H9 (cell line): ENCODE data around the gene INSC. TPM values are rescaled to one million over a fixed set of nuclear protein-coding genes. Genes with fewer than 3 reads are reported as not detected.

ENCODE experiments used
- DNase-seq: peaks from one replicate; pipeline ENCODE4 v3.0.0-alpha.2; 2017
- H2AFZ ChIP-seq: one replicate; pipeline ENCODE4 v1.6.1; 2013; ENCODE audit warnings: mild to moderate bottlenecking, low read length, control low read depth, moderate library complexity
- H2AK5ac ChIP-seq: 2 replicates; pipeline ENCODE4 v1.6.1; 2013; ENCODE audit warnings: low read length, control low read depth, mixed read lengths; ENCODE audit not compliant: insufficient read length
- H2BK120ac ChIP-seq: one replicate; pipeline ENCODE4 v1.6.1; 2013; ENCODE audit warnings: low read depth, mild to moderate bottlenecking, low read length, control low read depth, inconsistent platforms; ENCODE audit not compliant: poor library complexity, severe bottlenecking
- H2BK12ac ChIP-seq: 2 replicates; pipeline ENCODE4 v1.6.1; 2013; ENCODE audit warnings: low read length, control low read depth, mixed read lengths, low read depth; ENCODE audit not compliant: insufficient read length
- H2BK15ac ChIP-seq: 2 replicates; pipeline ENCODE4 v1.6.1; 2013; ENCODE audit warnings: low read depth, low read length, control low read depth
- H2BK20ac ChIP-seq: one replicate; pipeline ENCODE4 v1.6.1; 2013; ENCODE audit warnings: low read depth, mild to moderate bottlenecking, low read length, control low read depth, inconsistent platforms; ENCODE audit not compliant: poor library complexity, severe bottlenecking
- H2BK5ac ChIP-seq: 2 replicates; pipeline ENCODE4 v1.6.1; 2013; ENCODE audit warnings: low read length, control low read depth, mixed read lengths; ENCODE audit not compliant: insufficient read length
- H3K14ac ChIP-seq: 2 replicates; pipeline ENCODE4 v1.6.1; 2013; ENCODE audit warnings: low read length, control low read depth; ENCODE audit not compliant: insufficient read depth
- H3K18ac ChIP-seq: 2 replicates; pipeline ENCODE4 v1.6.1; 2013; ENCODE audit warnings: low read depth, mild to moderate bottlenecking, mixed read lengths, low read length, control low read depth; ENCODE audit not compliant: insufficient read length
- H3K23ac ChIP-seq: 2 replicates; pipeline ENCODE4 v1.6.1; 2013; ENCODE audit warnings: low read length, control low read depth, mixed read lengths, low read depth; ENCODE audit not compliant: insufficient read length
- H3K23me2 ChIP-seq: 2 replicates; pipeline ENCODE4 v1.6.1; 2013; ENCODE audit warnings: low read depth, mild to moderate bottlenecking, mixed read lengths, low read length, control low read depth; ENCODE audit not compliant: insufficient read length, poor library complexity, severe bottlenecking
- H3K27ac ChIP-seq: 2 replicates; pipeline ENCODE4 v1.5.1; 2013; ENCODE audit warnings: low read length, control low read depth, mixed read lengths, low read depth; ENCODE audit not compliant: insufficient read length
- H3K27me3 ChIP-seq: 2 replicates; pipeline ENCODE4 v1.6.1; 2013; ENCODE audit warnings: low read length, control low read depth, inconsistent platforms; ENCODE audit not compliant: insufficient read depth
- H3K4ac ChIP-seq: 2 replicates; pipeline ENCODE4 v1.6.1; 2013; ENCODE audit warnings: low read depth, mild to moderate bottlenecking, control low read depth, inconsistent platforms, low read length, moderate library complexity
- H3K4me1 ChIP-seq: 2 replicates; pipeline ENCODE4 v1.6.1; 2013; ENCODE audit warnings: low read length, control low read depth, inconsistent platforms; ENCODE audit not compliant: insufficient read depth
- H3K4me2 ChIP-seq: 2 replicates; pipeline ENCODE4 v1.6.1; 2013; ENCODE audit warnings: low read length, control low read depth, mixed read lengths; ENCODE audit not compliant: insufficient read length, insufficient read depth
- H3K56ac ChIP-seq: 2 replicates; pipeline ENCODE4 v1.6.1; 2013; ENCODE audit warnings: low read depth, mild to moderate bottlenecking, mixed read lengths, low read length, control low read depth; ENCODE audit not compliant: insufficient read length
- H3K79me1 ChIP-seq: 2 replicates; pipeline ENCODE4 v1.6.1; 2013; ENCODE audit warnings: low read depth, mild to moderate bottlenecking, moderate library complexity, low read length, control low read depth, inconsistent platforms; ENCODE audit not compliant: insufficient read depth, poor library complexity, severe bottlenecking
- H3K79me2 ChIP-seq: 2 replicates; pipeline ENCODE4 v1.6.1; 2013; ENCODE audit warnings: low read length, control low read depth, inconsistent platforms; ENCODE audit not compliant: insufficient read depth
- H3K9ac ChIP-seq: 2 replicates; pipeline ENCODE4 v1.6.1; 2013; ENCODE audit warnings: low read length, control low read depth, mixed read lengths; ENCODE audit not compliant: insufficient read length; ENCODE audit errors: extremely low read depth
- H3K9me3 ChIP-seq: one replicate; pipeline ENCODE4 v1.6.1; 2013; ENCODE audit warnings: low read depth, low read length, inconsistent platforms; ENCODE audit not compliant: control insufficient read depth
- H3T11ph ChIP-seq: one replicate; pipeline ENCODE4 v1.6.1; 2013; ENCODE audit warnings: mild to moderate bottlenecking, low read length, control low read depth, inconsistent platforms
- H4K20me1 ChIP-seq: one replicate; pipeline ENCODE4 v1.6.1; 2013; ENCODE audit not compliant: control insufficient read depth, insufficient read length, insufficient read depth
- H4K5ac ChIP-seq: 2 replicates; pipeline ENCODE4 v1.6.1; 2013; ENCODE audit warnings: low read depth, mild to moderate bottlenecking, mixed read lengths, low read length, control low read depth; ENCODE audit not compliant: insufficient read length
- H4K8ac ChIP-seq: replicated peaks from 2 replicates; pipeline ENCODE4 v1.6.1; 2013; ENCODE audit warnings: low read length, control low read depth, mixed read lengths, low read depth; ENCODE audit not compliant: insufficient read length
- H4K91ac ChIP-seq: 2 replicates; pipeline ENCODE4 v1.6.1; 2013; ENCODE audit warnings: low read depth, mild to moderate bottlenecking, moderate library complexity, mixed read lengths, low read length, control low read depth; ENCODE audit not compliant: insufficient read length
- H3K27ac Mint-ChIP-seq, 3 experiments: 2 replicates in 2 of 3; 3 replicates in 1 of 3; pipeline ENCODE4 v1.8.0; 2020 to 2021; ENCODE audit warnings: mixed read lengths in 3 of 3, mild to moderate bottlenecking in 1 of 3, moderate library complexity in 1 of 3
- H3K27me3 Mint-ChIP-seq: 2 replicates; pipeline ENCODE4 v1.8.0; 2021; ENCODE audit warnings: low read depth, mild to moderate bottlenecking, moderate library complexity, mixed read lengths
- H3K36me3 Mint-ChIP-seq, 3 experiments: 2 replicates in 2 of 3; 3 replicates in 1 of 3; pipeline ENCODE4 v1.8.0; 2020 to 2021; ENCODE audit warnings: low read depth in 3 of 3, mixed read lengths in 3 of 3; ENCODE audit not compliant: insufficient read depth in 1 of 3
- H3K4me1 Mint-ChIP-seq, 2 experiments: 2 replicates each; pipeline ENCODE4 v1.8.0; 2020; ENCODE audit warnings: mixed read lengths in 2 of 2
- H3K4me3 Mint-ChIP-seq, 2 experiments: 2 replicates in 1 of 2; 3 replicates in 1 of 2; pipeline ENCODE4 v1.8.0; 2020 to 2021; ENCODE audit warnings: mild to moderate bottlenecking in 2 of 2, mixed read lengths in 2 of 2, moderate library complexity in 1 of 2
- H3K9me3 Mint-ChIP-seq, 2 experiments: 2 replicates in 1 of 2; 3 replicates in 1 of 2; pipeline ENCODE4 v1.8.0; 2020; ENCODE audit warnings: mild to moderate bottlenecking in 2 of 2, mixed read lengths in 2 of 2, moderate library complexity in 1 of 2
- CTCF ChIP-seq: fragments of 200-600 bp; sonication (generic); conservative IDR thresholded peaks from 3 replicates; pipeline ENCODE4 v1.8.0; 2021; ENCODE audit warnings: antibody characterized with exemption, mild to moderate bottlenecking
- total RNA-seq: library from RNA; stranded (reverse); gene quantifications from 2 replicates; pipeline ENCODE4 v1.2.1, GENCODE V29; 2021

The INSC gene
- total RNA-seq, 1 experiment from 2014 or later = not detected

GRCh38 chr11:15163136-15163535 is 48.4 kb downstream of the INSC start:
- Histone ChIP-seq H2BK120ac (no peak overlapping the region), H2BK12ac (no peak overlapping the region), H3K56ac (no peak overlapping the region), H3K4me2 (no peak overlapping the region), H3K14ac (no peak overlapping the region), H3K4ac (no peak overlapping the region), H2AK5ac (no peak overlapping the region), H4K20me1 (no peaks in the 10 kb centered on the region), H3K27ac (no peak overlapping the region), H4K8ac (no peak overlapping the region), H2BK15ac (no peak overlapping the region), H3K23ac (no peak overlapping the region), H2BK5ac (no peak overlapping the region), H3K27me3 (no peaks in the 10 kb centered on the region), H4K5ac (no peak overlapping the region), H2BK20ac (no peak overlapping the region), H2AFZ (no peak overlapping the region), H3K79me1 (no peaks in the 10 kb centered on the region), H3T11ph (no peak overlapping the region), H3K4me1 (no peaks in the 10 kb centered on the region), H3K23me2 (no peaks in the 10 kb centered on the region), H3K9me3 (no peaks in the 10 kb centered on the region), H3K79me2 (no peaks in the 10 kb centered on the region), H4K91ac (no peak overlapping the region), H3K18ac (no peak overlapping the region), H3K9ac (no peak overlapping the region)
- Mint-ChIP-seq H3K27me3 (peaks cover 3% of the 10 kb centered on the region), H3K27ac (no peak overlapping the region), H3K9me3 (no peaks in the 10 kb centered on the region), H3K4me3 (no peak overlapping the region), H3K4me1 (no peaks in the 10 kb centered on the region; a peak in 1 of 4 replicates), H3K36me3 (no peaks in the 10 kb centered on the region)
- no peak for TF ChIP-seq CTCF
- no peak for DNase-seq
